ENCODE measurements around the gene TLCD3A. TPM values are rescaled to one million over a fixed set of nuclear protein-coding genes. Genes with fewer than 3 reads are reported as not detected.

Gene TLCD3A
- total and polyA plus RNA-seq, 9 of the 15 experiments (the other 6 are each of a cell fraction or from before 2014, with no cell fraction given): 1.3 to 13.5 (median 7.3) TPM

DNA sequence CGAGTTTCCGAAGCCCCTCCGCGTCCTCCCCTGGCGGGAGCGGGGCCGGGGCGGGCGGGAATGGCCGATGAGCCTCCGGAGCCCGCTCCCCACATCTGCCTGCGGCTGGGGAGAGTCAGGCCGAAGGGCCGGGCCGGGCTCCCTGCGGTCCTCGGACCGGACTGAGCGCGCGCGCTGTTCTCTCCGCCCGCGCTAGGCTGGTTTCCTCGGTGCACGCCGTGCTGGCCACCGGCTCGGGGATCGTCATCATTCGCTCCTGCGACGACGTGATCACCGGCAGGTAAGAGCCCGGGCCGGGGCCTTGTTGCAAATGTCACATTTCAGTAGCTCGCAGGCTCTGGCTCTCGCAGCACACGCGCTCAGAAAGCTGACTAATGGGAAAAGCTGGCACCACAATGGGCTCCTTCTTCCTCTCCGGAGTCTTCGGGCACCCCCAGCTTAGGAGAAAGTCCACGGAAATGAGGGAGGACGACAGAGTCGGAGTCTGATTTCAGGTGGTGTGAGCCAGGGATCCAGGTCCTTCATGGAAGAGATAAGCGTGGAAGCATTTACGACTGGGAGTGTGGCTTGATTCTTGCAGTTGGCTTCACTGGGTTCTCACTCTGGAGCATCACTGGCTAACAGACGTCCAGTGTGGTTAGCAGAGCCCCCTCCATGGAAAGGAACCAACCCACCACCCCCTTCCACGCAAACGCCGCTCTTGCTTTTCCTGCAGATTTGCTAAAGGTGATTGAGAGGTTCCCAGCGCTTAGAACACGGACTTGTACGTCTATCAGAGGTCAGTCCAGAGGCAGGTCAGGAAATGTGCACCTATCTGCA is 715 bp downstream of the TLCD3A start:
- Histone ChIP-seq H3K27me3 (ENCODE audit: control insufficient read depth in 2 of 2, insufficient read depth in 2 of 2, low read length in 2 of 2) (no peaks in the 10 kb centered on the region), H3K9ac (ENCODE audit: insufficient read depth in 1 of 2, low read depth in 2 of 2, low read length in 2 of 2) (peak overlapping the region; percentile 69 to 91), H3K4me1 (replicated peaks in 1 of 2; ENCODE audit: control insufficient read depth in 2 of 2, insufficient read depth in 2 of 2, low read length in 2 of 2) (peaks cover 7 to 17% of the 10 kb centered on the region in 2 experiments; a peak in 4 of 5 replicates), H3K9me1 (ENCODE audit: control insufficient read depth, insufficient read depth, low read length) (no peaks in the 10 kb centered on the region), H3K4me3 (peak overlapping the region; percentile 58), H3K27ac (ENCODE audit: extremely low read depth, low read depth, low read length) (peak overlapping the region; percentile 74), H3K4me2 (ENCODE audit: insufficient read depth, low read length) (peak overlapping the region; percentile 85), H3K9me3 (replicated peaks; ENCODE audit: control insufficient read depth, insufficient read depth, low read depth, low read length) (no peaks in the 10 kb centered on the region), H3K36me3 (ENCODE audit: control insufficient read depth, insufficient read depth, low read length) (peaks cover 26% of the 10 kb centered on the region; the same call in 2 of the 3 replicates), H3K79me2 (ENCODE audit: control insufficient read depth, insufficient read depth, low read length) (peaks cover 12% of the 10 kb centered on the region; the same call in 2 of the 3 replicates), H2AFZ (ENCODE audit: low read depth, low read length) (peak overlapping the region; percentile 62), H4K20me1 (replicated peaks; ENCODE audit: control insufficient read depth, insufficient read depth, low read length) (no peaks in the 10 kb centered on the region)
- BruUV-seq (replicated peaks): no TSS peak
- in situ Hi-C loops (cut with MboI): no loop called here
- ATAC-seq (peak; percentile 80), FAIRE-seq (peak; percentile 26), DNase-seq (ENCODE audit: extremely low read depth in 1 of 4, low spot score in 3 of 4) (peak in 2 of 4 experiments; percentile 34 to 40)
- WGBS (ENCODE audit: insufficient coverage, low coverage, missing lambda C conversion rate): 9% methylated on average over 21 of the region's 57 CpGs
- CTCF ChIA-PET (ENCODE audit: low intra/inter-chr PET ratio): no interaction called here
- intact Hi-C loops (cut with micrococcal nuclease): no loop called here
- POLR2A ChIA-PET: interaction anchor here (0.7 to 1.0 kb wide), 2 partner anchors 9 to 14 kb away, joined by 3 read pairs; no protein-coding TSS in a partner anchor
- no peak for TF ChIP-seq SREBF1 (IDR thresholded peaks at IDR 0.05; ENCODE audit: borderline replicate concordance, low read depth, low read length)
- 0 out of 2 replicates have a peak, but pooled peaks have one; percentile 15 for TF ChIP-seq POLR2A (conservative IDR thresholded peaks at IDR 0.05)
- TF ChIP-seq MIER1 (IDR thresholded peaks at IDR 0.05; ENCODE audit: low read depth): no peak
- no peak for TF ChIP-seq CHCHD3 (CRISPR knock-in tag; IDR thresholded peaks at IDR 0.05)
- peak; percentile 41 for TF ChIP-seq RBBP5 (IDR thresholded peaks at IDR 0.05; ENCODE audit: borderline replicate concordance, insufficient read depth, low read length, poor library complexity, severe bottlenecking)
- TF ChIP-seq, protein P1, sequence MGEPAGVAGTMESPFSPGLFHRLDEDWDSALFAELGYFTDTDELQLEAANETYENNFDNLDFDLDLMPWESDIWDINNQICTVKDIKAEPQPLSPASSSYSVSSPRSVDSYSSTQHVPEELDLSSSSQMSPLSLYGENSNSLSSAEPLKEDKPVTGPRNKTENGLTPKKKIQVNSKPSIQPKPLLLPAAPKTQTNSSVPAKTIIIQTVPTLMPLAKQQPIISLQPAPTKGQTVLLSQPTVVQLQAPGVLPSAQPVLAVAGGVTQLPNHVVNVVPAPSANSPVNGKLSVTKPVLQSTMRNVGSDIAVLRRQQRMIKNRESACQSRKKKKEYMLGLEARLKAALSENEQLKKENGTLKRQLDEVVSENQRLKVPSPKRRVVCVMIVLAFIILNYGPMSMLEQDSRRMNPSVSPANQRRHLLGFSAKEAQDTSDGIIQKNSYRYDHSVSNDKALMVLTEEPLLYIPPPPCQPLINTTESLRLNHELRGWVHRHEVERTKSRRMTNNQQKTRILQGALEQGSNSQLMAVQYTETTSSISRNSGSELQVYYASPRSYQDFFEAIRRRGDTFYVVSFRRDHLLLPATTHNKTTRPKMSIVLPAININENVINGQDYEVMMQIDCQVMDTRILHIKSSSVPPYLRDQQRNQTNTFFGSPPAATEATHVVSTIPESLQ (CRISPR knock-in tag; IDR thresholded peaks at IDR 0.05): 0 out of 2 replicates have a peak, but pooled peaks have one; percentile 22
- peak; percentile 11; the same call in 1 of the 2 replicates for TF ChIP-seq ZFX (CRISPR knock-in tag; IDR thresholded peaks at IDR 0.05)
- TF ChIP-seq L3MBTL2 (IDR thresholded peaks at IDR 0.05): peak; percentile 76; the same call in 1 of the 2 replicates
- TF ChIP-seq ZNF316 (IDR thresholded peaks at IDR 0.05): peak; percentile 33
- TF ChIP-seq, protein P2, sequence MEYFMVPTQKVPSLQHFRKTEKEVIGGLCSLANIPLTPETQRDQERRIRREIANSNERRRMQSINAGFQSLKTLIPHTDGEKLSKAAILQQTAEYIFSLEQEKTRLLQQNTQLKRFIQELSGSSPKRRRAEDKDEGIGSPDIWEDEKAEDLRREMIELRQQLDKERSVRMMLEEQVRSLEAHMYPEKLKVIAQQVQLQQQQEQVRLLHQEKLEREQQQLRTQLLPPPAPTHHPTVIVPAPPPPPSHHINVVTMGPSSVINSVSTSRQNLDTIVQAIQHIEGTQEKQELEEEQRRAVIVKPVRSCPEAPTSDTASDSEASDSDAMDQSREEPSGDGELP (CRISPR knock-in tag; IDR thresholded peaks at IDR 0.05; ENCODE audit: borderline replicate concordance): peak; percentile 20; the same call in 1 of the 2 replicates
- TF ChIP-seq RBFOX2 (IDR thresholded peaks at IDR 0.05; ENCODE audit: low read depth, low read length): peak; percentile 72
- TF ChIP-seq POLR2G (IDR thresholded peaks at IDR 0.05; ENCODE audit: low read depth, low read length): peak; percentile 60
- TF ChIP-seq BMI1 (IDR thresholded peaks at IDR 0.05; ENCODE audit: low read length): no peak
- TF ChIP-seq, protein P3, sequence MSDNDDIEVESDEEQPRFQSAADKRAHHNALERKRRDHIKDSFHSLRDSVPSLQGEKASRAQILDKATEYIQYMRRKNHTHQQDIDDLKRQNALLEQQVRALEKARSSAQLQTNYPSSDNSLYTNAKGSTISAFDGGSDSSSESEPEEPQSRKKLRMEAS (CRISPR knock-in tag; IDR thresholded peaks at IDR 0.05): 0 out of 2 replicates have a peak, but pooled peaks have one; percentile 25
- TF ChIP-seq, protein P4, sequence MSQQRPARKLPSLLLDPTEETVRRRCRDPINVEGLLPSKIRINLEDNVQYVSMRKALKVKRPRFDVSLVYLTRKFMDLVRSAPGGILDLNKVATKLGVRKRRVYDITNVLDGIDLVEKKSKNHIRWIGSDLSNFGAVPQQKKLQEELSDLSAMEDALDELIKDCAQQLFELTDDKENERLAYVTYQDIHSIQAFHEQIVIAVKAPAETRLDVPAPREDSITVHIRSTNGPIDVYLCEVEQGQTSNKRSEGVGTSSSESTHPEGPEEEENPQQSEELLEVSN (IDR thresholded peaks at IDR 0.05; ENCODE audit: borderline replicate concordance in 1 of 2, extremely low read depth in 1 of 2, insufficient read depth in 1 of 2, insufficient read length in 1 of 2, low read depth in 1 of 2, low read length in 1 of 2, poor library complexity in 1 of 2, severe bottlenecking in 1 of 2): peak in 1 of 2 experiments; percentile 68

All from K562 (cell line).